ENCODE results near the gene PARK7.
A peak's percentile ranks its signal among the peaks of the same experiment; 100 is the strongest.

PARK7 gene

GRCh38 chr1:8025061-8025670, 63.7 kb downstream of the PARK7 start:
- no peak for DNase-seq

- no peak for DNase-seq
These were observed 64.2 kb downstream of the PARK7 start for GRCh38 chr1:8025671-8026144.

- peak; percentile 88 for DNase-seq
These were observed 64.9 kb downstream of the PARK7 start, which contains the start of gene ERRFI1 for GRCh38 chr1:8026153-8026975. Gene ERRFI1 (minus strand): TSS chr1:8026309. CDS start chr1:8015619, 10,690 bp downstream.

- no peak for DNase-seq
These were observed 65.7 kb downstream of the PARK7 start for GRCh38 chr1:8026976-8027747.

GRCh38 chr1:8027748-8028570, 66.4 kb downstream of the PARK7 start:
- DNase-seq: no peak

- no peak for DNase-seq
These were observed 67.0 kb downstream of the PARK7 start for GRCh38 chr1:8028571-8028910.

GRCh38 chr1:8031176-8031785, 69.8 kb downstream of the PARK7 start:
- no peak for DNase-seq

- no peak for DNase-seq
These were observed 70.9 kb downstream of the PARK7 start for GRCh38 chr1:8032366-8032910.

GRCh38 chr1:8033322-8033721, 71.8 kb downstream of the PARK7 start:
- no peak for DNase-seq
